OCI-LY1 (cell line): ENCODE data around the gene WDR59.

Source experiments
- H2AFZ ChIP-seq: fragments of 200-600 bp; sonication (generic), shearing (Covaris generic); 2 replicates; pipeline ENCODE4 v1.6.0; 2014; ENCODE audit warnings: antibody characterized with exemption, mild to moderate bottlenecking, low read length
- H3F3A ChIP-seq: fragments of 200-600 bp; sonication (generic), shearing (Covaris generic); 2 replicates; pipeline ENCODE4 v1.6.0; 2014; ENCODE audit warnings: mild to moderate bottlenecking, antibody characterized with exemption, low read length, moderate library complexity; ENCODE audit not compliant: insufficient read depth
- H3K27ac ChIP-seq: fragments of 200-600 bp; sonication (generic); 2 replicates; pipeline ENCODE4 v1.5.1; 2014; ENCODE audit warnings: low read length, mixed run types, mild to moderate bottlenecking, low read depth; ENCODE audit not compliant: poor library complexity, severe bottlenecking
- H3K27me3 ChIP-seq: fragments of 200-600 bp; sonication (generic); 2 replicates; pipeline ENCODE4 v1.6.0; 2014; ENCODE audit warnings: antibody characterized with exemption, mild to moderate bottlenecking, low read length, moderate library complexity; ENCODE audit not compliant: insufficient read depth
- H3K36me3 ChIP-seq: fragments of 200-600 bp; sonication (generic); 2 replicates; pipeline ENCODE4 v1.6.1; 2014; ENCODE audit warnings: mild to moderate bottlenecking, antibody characterized with exemption, low read length, moderate library complexity, mixed read lengths; ENCODE audit not compliant: insufficient read depth
- H3K4me1 ChIP-seq: fragments of 200-600 bp; sonication (generic); 2 replicates; pipeline ENCODE4 v1.5.1; 2014; ENCODE audit warnings: mild to moderate bottlenecking, low read length, moderate library complexity; ENCODE audit not compliant: insufficient read depth, severe bottlenecking
- H3K4me2 ChIP-seq: fragments of 200-600 bp; sonication (generic), shearing (Covaris generic); 2 replicates; pipeline ENCODE4 v1.6.1; 2014; ENCODE audit warnings: low read length
- H3K4me3 ChIP-seq: fragments of 200-600 bp; sonication (generic); 2 replicates; pipeline ENCODE4 v1.5.1; 2014; ENCODE audit warnings: low read length, low read depth, mild to moderate bottlenecking, mixed read lengths; ENCODE audit not compliant: poor library complexity, severe bottlenecking
- H3K79me2 ChIP-seq: fragments of 200-600 bp; shearing (Covaris generic); 2 replicates; pipeline ENCODE4 v1.6.1; 2016; ENCODE audit warnings: mixed run types, low read length, mixed read lengths; ENCODE audit not compliant: insufficient read depth
- H3K9ac ChIP-seq: fragments of 200-600 bp; sonication (generic), shearing (Covaris generic); 2 replicates; pipeline ENCODE4 v1.6.1; 2014; ENCODE audit warnings: mild to moderate bottlenecking, low read length, mixed read lengths
- H3K9me2 ChIP-seq: fragments of 200-600 bp; sonication (generic), shearing (Covaris generic); 2 replicates; pipeline ENCODE4 v1.6.1; 2014; ENCODE audit warnings: low read depth, mild to moderate bottlenecking, low read length, mixed read lengths
- H3K9me3 ChIP-seq: fragments of 200-600 bp; shearing (Covaris generic); 2 replicates; pipeline ENCODE4 v1.6.1; 2014; ENCODE audit warnings: low read length, mixed read lengths
- H4K20me1 ChIP-seq: fragments of 200-600 bp; sonication (generic), shearing (Covaris generic); 2 replicates; pipeline ENCODE4 v1.6.0; 2016; ENCODE audit warnings: mild to moderate bottlenecking, low read length; ENCODE audit not compliant: insufficient read depth
- CTCF ChIP-seq: fragments of 200-600 bp; sonication (generic), shearing (Covaris generic); IDR thresholded peaks from 2 replicates; pipeline ENCODE4 v1.5.1; 2017; ENCODE audit warnings: mild to moderate bottlenecking, antibody characterized with exemption, low read length, moderate library complexity, mixed read lengths
- EZH2 ChIP-seq: fragments of 200-600 bp; sonication (generic), shearing (Covaris generic); IDR thresholded peaks from 2 replicates; pipeline ENCODE4 v1.8.0; 2017; ENCODE audit warnings: borderline replicate concordance, mixed run types, mild to moderate bottlenecking, antibody characterized with exemption, low read length, moderate library complexity, mixed read lengths

Gene WDR59

GRCh38 chr16:74903901-74904678, 80.8 kb downstream of the WDR59 start:
- no peaks in the 10 kb centered on the region for H3K9me2 ChIP-seq
- no peak for TF ChIP-seq EZH2
- TF ChIP-seq CTCF, result no peak
- H3K9me3 ChIP-seq, result 0 out of 2 replicates have a peak, but pooled peaks cover 3% of the 10 kb centered on the region
- no peak overlapping the region for H3K4me3 ChIP-seq
- H2AFZ ChIP-seq, result no peak overlapping the region
- H3K79me2 ChIP-seq, result no peaks in the 10 kb centered on the region
- peaks cover 59% of the 10 kb centered on the region for H3K36me3 ChIP-seq
- H3K27me3 ChIP-seq, result no peaks in the 10 kb centered on the region
- no peaks in the 10 kb centered on the region for H3K4me1 ChIP-seq
- no peak overlapping the region for H3K4me2 ChIP-seq
- no peak overlapping the region for H3K27ac ChIP-seq
- no peaks in the 10 kb centered on the region for H3F3A ChIP-seq
- no peak overlapping the region for H3K9ac ChIP-seq
- no peaks in the 10 kb centered on the region for H4K20me1 ChIP-seq

GRCh38 chr16:74903120-74903519, 81.8 kb downstream of the WDR59 start:
- TF ChIP-seq CTCF (no peak), EZH2 (no peak)
- Histone ChIP-seq H3K27ac (no peak overlapping the region), H3K9me2 (no peaks in the 10 kb centered on the region), H4K20me1 (no peaks in the 10 kb centered on the region), H3K79me2 (no peaks in the 10 kb centered on the region), H3K4me2 (no peak overlapping the region), H3K36me3 (peaks cover 58% of the 10 kb centered on the region), H3F3A (no peaks in the 10 kb centered on the region), H3K9ac (no peak overlapping the region), H3K9me3 (0 out of 2 replicates have a peak, but pooled peaks cover 3% of the 10 kb centered on the region), H3K4me3 (no peak overlapping the region), H3K4me1 (no peaks in the 10 kb centered on the region), H2AFZ (no peak overlapping the region), H3K27me3 (no peaks in the 10 kb centered on the region)

- Histone ChIP-seq H2AFZ (no peak overlapping the region), H3K27ac (no peak overlapping the region), H3K9me3 (0 out of 2 replicates have a peak, but pooled peaks cover 3% of the 10 kb centered on the region), H3K36me3 (peaks cover 48% of the 10 kb centered on the region), H3K4me1 (no peaks in the 10 kb centered on the region), H3F3A (no peaks in the 10 kb centered on the region), H3K9ac (no peak overlapping the region), H3K27me3 (no peaks in the 10 kb centered on the region), H3K4me2 (no peak overlapping the region), H3K9me2 (no peaks in the 10 kb centered on the region), H3K4me3 (no peak overlapping the region), H3K79me2 (no peaks in the 10 kb centered on the region), H4K20me1 (no peaks in the 10 kb centered on the region)
- TF ChIP-seq EZH2, result no peak
- no peak for TF ChIP-seq CTCF
Observed at GRCh38 chr16:74902161-74902560, 82.8 kb downstream of the WDR59 start.
